Body of pancreas (tissue), 4 donors: Measurements from ENCODE around the gene FCRL1. TPM values are rescaled to one million over a fixed set of nuclear protein-coding genes. Genes with fewer than 3 reads are reported as not detected.

Experiments used
- ATAC-seq: fragments of 150-250 bp; one replicate; pipeline ENCODE4 v1.9.1; 2016
- DNase-seq, 4 donors: peaks; one replicate each; pipeline ENCODE4 v3.0.0-alpha.2; 2019
- H3K27ac ChIP-seq, 4 donors: fragments of 200-600 bp; sonication (generic); 1 replicate in 3 of 4; 2 replicates in 1 of 4; pipeline versions ENCODE4 v1.5.1 to v1.6.1; 2016 to 2019; ENCODE audit warnings: mild to moderate bottlenecking in 1 of 4, mixed read lengths in 1 of 4, moderate library complexity in 1 of 4
- H3K27me3 ChIP-seq, 2 donors: fragments of 200-600 bp; sonication (generic); one replicate each; pipeline ENCODE4 v1.6.0; 2016; ENCODE audit warnings: mild to moderate bottlenecking in 1 of 2
- H3K36me3 ChIP-seq, 2 donors: fragments of 200-600 bp; sonication (generic); replicated peaks in 1 of 2; 2 replicates each; pipeline ENCODE4 v1.5.1; 2016; ENCODE audit warnings: low read depth in 2 of 2; ENCODE audit not compliant: insufficient read depth in 1 of 2
- H3K4me1 ChIP-seq: fragments of 200-600 bp; sonication (generic); one replicate; pipeline ENCODE4 v1.6.0; 2016
- H3K4me3 ChIP-seq, 2 donors: fragments of 200-600 bp; sonication (generic); 1 replicate in 1 of 2; 2 replicates in 1 of 2; pipeline ENCODE4 v1.5.1; 2016 to 2019
- H3K9me3 ChIP-seq, 3 donors: fragments of 200-600 bp; sonication (generic); 1 replicate in 2 of 3; 2 replicates in 1 of 3; pipeline ENCODE4 v1.5.1; 2016
- POLR2A ChIP-seq, 3 donors: fragments of 450-650 bp; IDR thresholded peaks; one replicate each; pipeline ENCODE4 v1.6.1; 2016; ENCODE audit warnings: antibody characterized with exemption in 3 of 3, mild to moderate bottlenecking in 2 of 3
- WGBS, 2 donors: methylation state at CpG; one replicate each; pipeline ENCODE4 v1.1.5; 2017; 5-methylcytosine and 5-hydroxymethylcytosine counted together
- intact Hi-C: fragments of 100-400 bp; cut with DNase I; formaldehyde crosslinking; loops from one replicate; pipeline ENCODE4 v1.15.1; 2023
- total RNA-seq, 2 donors: library from RNA; depleted of rRNA; stranded (reverse); fragments of >200 nt; gene quantifications; one replicate each; pipeline ENCODE4 v1.1.0, GENCODE V29; 2016
- TF ChIP-seq, protein P1 (sequence below), 7 experiments: fragments of 450-650 bp in 4 of 7; fragments of 200-600 bp in 3 of 7; sonication (generic) in 3 of 7; IDR thresholded peaks; one replicate each; pipeline ENCODE4 v1.5.1; 2016 to 2019; ENCODE audit warnings: antibody characterized with exemption in 7 of 7

FCRL1 gene
- total RNA-seq, 2 donors from 2014 or later = not detected

DNA sequence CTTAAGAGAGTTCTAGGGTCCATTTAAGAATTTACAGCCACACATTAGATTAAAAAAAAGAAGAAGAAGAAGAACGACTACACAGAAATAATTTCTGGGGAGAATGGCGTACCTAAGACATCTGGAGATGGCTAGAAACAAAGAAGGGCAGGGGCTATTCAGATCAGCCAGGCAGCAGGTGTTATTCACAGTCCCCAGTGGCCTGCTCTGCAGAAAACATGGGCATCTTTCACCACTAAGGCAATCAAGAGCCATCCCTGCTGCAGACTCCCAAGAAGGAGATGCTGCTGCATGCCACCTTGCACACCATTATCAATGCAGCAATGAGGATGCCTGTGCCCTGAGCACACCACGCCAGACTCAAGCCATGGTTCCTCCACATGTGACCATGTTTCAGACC is 35.1 kb downstream of the FCRL1 start:
- H3K36me3 ChIP-seq = no peaks in the 10 kb centered on the region
- no peak overlapping the region for H3K27ac ChIP-seq
- TF ChIP-seq POLR2A (IDR thresholded peaks at IDR 0.05) = no peak
- TF ChIP-seq, protein P1, sequence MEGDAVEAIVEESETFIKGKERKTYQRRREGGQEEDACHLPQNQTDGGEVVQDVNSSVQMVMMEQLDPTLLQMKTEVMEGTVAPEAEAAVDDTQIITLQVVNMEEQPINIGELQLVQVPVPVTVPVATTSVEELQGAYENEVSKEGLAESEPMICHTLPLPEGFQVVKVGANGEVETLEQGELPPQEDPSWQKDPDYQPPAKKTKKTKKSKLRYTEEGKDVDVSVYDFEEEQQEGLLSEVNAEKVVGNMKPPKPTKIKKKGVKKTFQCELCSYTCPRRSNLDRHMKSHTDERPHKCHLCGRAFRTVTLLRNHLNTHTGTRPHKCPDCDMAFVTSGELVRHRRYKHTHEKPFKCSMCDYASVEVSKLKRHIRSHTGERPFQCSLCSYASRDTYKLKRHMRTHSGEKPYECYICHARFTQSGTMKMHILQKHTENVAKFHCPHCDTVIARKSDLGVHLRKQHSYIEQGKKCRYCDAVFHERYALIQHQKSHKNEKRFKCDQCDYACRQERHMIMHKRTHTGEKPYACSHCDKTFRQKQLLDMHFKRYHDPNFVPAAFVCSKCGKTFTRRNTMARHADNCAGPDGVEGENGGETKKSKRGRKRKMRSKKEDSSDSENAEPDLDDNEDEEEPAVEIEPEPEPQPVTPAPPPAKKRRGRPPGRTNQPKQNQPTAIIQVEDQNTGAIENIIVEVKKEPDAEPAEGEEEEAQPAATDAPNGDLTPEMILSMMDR (IDR thresholded peaks at IDR 0.05) = no peak
- ATAC-seq (no peak), DNase-seq (no peak)
- intact Hi-C loops = no loop called here
- H3K4me3 ChIP-seq = no peak overlapping the region
- H3K4me1 ChIP-seq = no peaks in the 10 kb centered on the region
- no peaks in the 10 kb centered on the region for H3K27me3 ChIP-seq
- 48 to 49% methylated on average over 3 of the region's 3 CpGs for WGBS, 2 donors
- no peaks in the 10 kb centered on the region for H3K9me3 ChIP-seq

DNA sequence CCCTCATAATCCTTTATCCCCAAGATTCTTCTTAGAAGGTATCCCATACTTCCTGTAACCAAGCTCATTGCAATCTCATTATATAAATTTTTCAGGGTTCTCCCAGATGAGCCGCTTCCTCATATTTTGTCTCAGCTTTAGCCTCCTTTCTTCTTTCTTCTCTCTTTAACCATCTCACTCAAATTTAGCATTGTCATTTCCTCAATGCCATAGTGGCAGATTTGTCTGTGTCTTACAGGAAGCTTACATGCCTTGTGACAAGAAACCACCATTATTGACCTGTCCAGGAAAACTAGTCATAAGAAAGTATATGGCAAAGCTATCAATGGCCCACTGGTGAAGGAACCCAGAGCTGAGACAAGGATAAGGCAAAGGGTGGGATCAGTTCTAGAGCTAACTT is 37.0 kb downstream of the FCRL1 start:
- Histone ChIP-seq H3K9me3 (no peaks in the 10 kb centered on the region), H3K27ac (no peak overlapping the region), H3K36me3 (no peaks in the 10 kb centered on the region), H3K4me3 (no peak overlapping the region), H3K27me3 (no peaks in the 10 kb centered on the region), H3K4me1 (no peaks in the 10 kb centered on the region)
- WGBS, 2 donors = 74 to 92% methylated on average over 1 of the region's 1 CpG
- no peak for DNase-seq
- intact Hi-C loops = no loop called here
- ATAC-seq = no peak
- TF ChIP-seq POLR2A (IDR thresholded peaks at IDR 0.05) = no peak
- TF ChIP-seq, protein P1 (IDR thresholded peaks at IDR 0.05) = no peak

DNA sequence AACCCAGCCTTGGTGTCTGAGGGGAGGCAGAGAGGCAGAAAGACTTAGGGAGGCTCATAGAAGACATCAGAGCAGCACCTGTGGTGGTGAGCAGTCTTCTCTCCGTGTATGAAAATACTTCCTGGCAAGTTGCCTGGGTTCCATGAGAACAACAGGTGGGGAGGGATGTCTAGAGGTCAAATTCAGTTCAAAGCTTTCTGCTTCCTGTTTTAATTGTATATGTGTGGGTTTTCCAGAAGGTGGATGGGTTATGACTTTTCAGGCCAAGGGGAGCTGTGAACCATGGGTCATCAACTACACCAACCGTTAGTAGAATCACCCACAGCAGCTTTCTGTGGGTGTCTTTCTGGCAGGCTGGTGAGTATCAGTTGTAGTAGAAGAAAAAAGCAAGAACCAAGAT is 38.9 kb downstream of the FCRL1 start:
- WGBS, 2 donors = 31 to 37% methylated on average over 2 of the region's 2 CpGs
- ATAC-seq (no peak), DNase-seq (no peak)
- no peak for TF ChIP-seq POLR2A (IDR thresholded peaks at IDR 0.05)
- TF ChIP-seq, protein P1 (IDR thresholded peaks at IDR 0.05) = no peak
- Histone ChIP-seq H3K4me3 (no peak overlapping the region), H3K4me1 (no peaks in the 10 kb centered on the region), H3K27me3 (no peaks in the 10 kb centered on the region), H3K27ac (no peak overlapping the region), H3K9me3 (no peaks in the 10 kb centered on the region), H3K36me3 (no peaks in the 10 kb centered on the region)
- intact Hi-C loops = no loop called here

DNA sequence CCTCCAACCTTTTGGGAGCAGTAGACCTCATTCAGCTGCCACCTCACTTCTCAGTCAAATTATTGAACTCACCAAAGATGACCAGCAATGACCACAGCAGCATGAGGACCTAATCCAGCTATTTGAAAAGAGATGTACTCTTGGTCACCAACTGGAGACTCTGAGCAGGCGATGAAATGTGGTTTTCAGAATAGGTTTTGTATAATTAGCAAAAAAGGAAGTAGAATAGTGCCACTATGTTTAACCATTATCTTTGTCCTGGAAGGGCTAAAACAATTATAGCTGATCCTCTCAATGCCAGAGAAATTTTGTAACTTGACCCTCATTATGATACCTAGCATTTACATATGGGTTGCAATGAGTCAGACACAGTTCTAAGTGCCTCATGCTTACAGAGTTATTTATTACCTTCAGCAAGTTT is 42.9 kb downstream of the FCRL1 start, which contains the start of gene FCRL2:
Gene FCRL2 (minus strand): TSS at position 162 of the 421 bp plus-strand sequence. CDS start 59 bp downstream, at position 103.
- no peak for ATAC-seq
- Histone ChIP-seq H3K36me3 (no peaks in the 10 kb centered on the region), H3K27ac (no peak within 1 kb of the TSS), H3K27me3 (no peaks in the 10 kb centered on the region), H3K4me3 (no peak within 1 kb of the TSS), H3K4me1 (no peaks in the 10 kb centered on the region), H3K9me3 (no peaks in the 10 kb centered on the region)
- WGBS, 2 donors = 72 to 83% methylated on average over 1 of the region's 1 CpG
- intact Hi-C loops = no loop called here
- TF ChIP-seq, protein P1 (IDR thresholded peaks at IDR 0.05) = no peak
- no peak for TF ChIP-seq POLR2A (IDR thresholded peaks at IDR 0.05)
- DNase-seq = no peak

DNA sequence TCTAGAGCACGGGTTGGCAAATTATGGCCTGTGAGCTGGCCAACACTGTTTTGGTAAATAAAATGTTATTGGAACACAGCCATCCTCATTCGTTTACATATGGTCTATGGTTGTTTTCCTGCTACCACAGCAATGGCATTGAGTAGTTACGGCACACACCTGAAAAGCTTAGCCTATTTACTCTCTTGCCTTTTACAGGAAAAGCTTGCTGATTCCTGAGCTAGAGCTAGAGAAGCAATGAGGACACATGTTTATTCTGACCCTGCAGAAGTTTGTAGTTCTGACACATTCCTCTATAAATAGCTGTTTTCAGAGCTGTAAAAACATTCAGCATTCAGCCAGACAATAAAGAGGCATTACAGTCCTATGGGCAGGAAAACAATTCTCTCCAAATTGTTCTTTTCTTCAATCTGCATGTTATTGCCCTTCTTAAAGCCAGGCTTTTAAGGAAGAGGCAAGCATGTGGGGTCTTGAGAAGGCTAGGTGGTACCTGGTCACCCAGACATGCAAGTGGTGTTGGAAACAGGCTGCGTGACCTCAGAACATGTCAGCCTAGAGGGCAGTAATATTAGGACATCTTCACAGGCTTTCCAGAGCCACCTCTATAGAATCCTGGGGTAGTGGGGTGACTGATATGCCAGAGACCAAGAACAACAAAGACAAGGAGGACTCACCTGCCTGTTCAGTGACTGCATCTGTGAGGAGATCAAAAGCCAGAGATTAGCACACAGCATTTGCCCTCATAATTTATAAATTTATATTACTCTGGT is 44.6 kb downstream of the FCRL1 start:
- 52 to 64% methylated on average over 4 of the region's 4 CpGs for WGBS, 2 donors
- Histone ChIP-seq H3K36me3 (no peaks in the 10 kb centered on the region), H3K27ac (no peak overlapping the region), H3K4me3 (no peak overlapping the region), H3K27me3 (no peaks in the 10 kb centered on the region), H3K4me1 (no peaks in the 10 kb centered on the region), H3K9me3 (no peaks in the 10 kb centered on the region)
- intact Hi-C loops = no loop called here
- ATAC-seq = no peak
- TF ChIP-seq, protein P1 (IDR thresholded peaks at IDR 0.05) = no peak
- TF ChIP-seq POLR2A (IDR thresholded peaks at IDR 0.05) = no peak
- no peak for DNase-seq
